ENCODE data around the gene SLC9A2. TPM values are rescaled to one million over a fixed set of nuclear protein-coding genes. Genes with fewer than 3 reads are reported as not detected.

Gene SLC9A2
- total and polyA plus RNA-seq, 2 of the 13 experiments (the other 11 are each of a cell fraction or from before 2014, with no cell fraction given): 0.02 TPM; not detected in 1

DNA sequence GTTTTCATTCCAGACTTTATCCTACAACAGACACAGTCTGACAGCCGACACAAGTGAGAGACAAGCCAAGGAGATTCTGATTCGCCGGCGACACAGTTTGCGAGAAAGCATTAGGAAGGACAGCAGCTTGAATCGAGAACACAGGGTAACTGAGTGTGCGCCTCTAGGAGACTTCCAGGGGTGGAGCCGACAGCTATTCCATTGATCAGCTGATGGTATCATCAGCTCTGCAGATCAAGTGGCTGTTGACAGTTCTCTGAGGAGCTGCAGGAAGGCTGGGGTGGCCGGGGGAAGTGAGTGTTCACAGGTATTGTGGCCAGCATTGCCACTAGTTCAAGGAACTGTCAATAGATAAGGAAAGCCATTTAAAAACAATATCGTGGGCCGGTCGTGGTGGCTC is 85.2 kb downstream of the SLC9A2 start (continued):
- no peak for TF ChIP-seq ZNF468 (CRISPR knock-in tag; IDR thresholded peaks at IDR 0.05)

- H3K27ac ChIP-seq (ENCODE audit: extremely low read length, insufficient read depth, low read length): no peak overlapping the region
Measured at GRCh38 chr2:102707796-102708695, 88.7 kb downstream of the SLC9A2 start.

More at GRCh38 chr2:102707796-102708695, 88.7 kb downstream of the SLC9A2 start:
- POLR2A ChIA-PET: interaction anchor here (1.0 kb wide), 1 partner anchor 29 kb away, joined by 8 read pairs; a partner anchor contains a TSS
- in situ Hi-C loops (cut with HindIII; ENCODE audit: extremely low pct_ligation_motif_present, low pct_unique_long_range_greater_than_20kb): no loop called here
- no peaks in the 10 kb centered on the region for H3K27me3 ChIP-seq (ENCODE audit: control insufficient read depth in 1 of 2, insufficient read depth in 2 of 2, low read length in 2 of 2)
- H3K4me1 ChIP-seq (ENCODE audit: insufficient read depth, low read length): peaks cover 31% of the 10 kb centered on the region
- ATAC-seq (no peak), DNase-seq (ENCODE audit: low spot score) (no peak), FAIRE-seq (no peak)
- H3K79me2 ChIP-seq (ENCODE audit: insufficient read depth, low read length): no peaks in the 10 kb centered on the region
- BruUV-seq (replicated peaks): no TSS peak
- no peak overlapping the region for H3K9ac ChIP-seq (ENCODE audit: insufficient read depth, low read depth, low read length)
- TF ChIP-seq MBD4 (IDR thresholded peaks at IDR 0.05; ENCODE audit: borderline replicate concordance, low read length) (no peak), ZNF883 (CRISPR knock-in tag; IDR thresholded peaks at IDR 0.05; ENCODE audit: not compliant biosample characterization) (no peak), GPN1 (CRISPR knock-in tag; IDR thresholded peaks at IDR 0.05; ENCODE audit: borderline replicate concordance) (no peak), RERE (CRISPR knock-in tag; IDR thresholded peaks at IDR 0.05; ENCODE audit: low read depth) (no peak)
- CTCF ChIA-PET (ENCODE audit: low intra/inter-chr PET ratio, low total read pairs): no interaction called here
- H3K4me2 ChIP-seq (ENCODE audit: low read depth, low read length): no peak overlapping the region
- no peaks in the 10 kb centered on the region for H3K9me3 ChIP-seq (ENCODE audit: low read length)
- intact Hi-C loops (cut with micrococcal nuclease; ENCODE audit: unreplicated experiment): no loop called here
- no peaks in the 10 kb centered on the region for H3K36me3 ChIP-seq (replicated peaks in 1 of 2; ENCODE audit: control insufficient read depth in 1 of 2, insufficient read depth in 2 of 2, low read length in 2 of 2)
- H2AFZ ChIP-seq (ENCODE audit: low read length): no peak overlapping the region
- 84% methylated on average over 20 of the region's 20 CpGs for WGBS (ENCODE audit: low lambda C conversion rate)
- H3K4me3 ChIP-seq (replicated peaks in 1 of 3; ENCODE audit: insufficient read depth in 1 of 3, low read depth in 2 of 3, low read length in 3 of 3): no peak overlapping the region
- H4K20me1 ChIP-seq (ENCODE audit: insufficient read depth, low read length): no peaks in the 10 kb centered on the region

Data from HepG2 (cell line).